Measurements from ENCODE around the gene C1orf21.

Gene C1orf21

DNA sequence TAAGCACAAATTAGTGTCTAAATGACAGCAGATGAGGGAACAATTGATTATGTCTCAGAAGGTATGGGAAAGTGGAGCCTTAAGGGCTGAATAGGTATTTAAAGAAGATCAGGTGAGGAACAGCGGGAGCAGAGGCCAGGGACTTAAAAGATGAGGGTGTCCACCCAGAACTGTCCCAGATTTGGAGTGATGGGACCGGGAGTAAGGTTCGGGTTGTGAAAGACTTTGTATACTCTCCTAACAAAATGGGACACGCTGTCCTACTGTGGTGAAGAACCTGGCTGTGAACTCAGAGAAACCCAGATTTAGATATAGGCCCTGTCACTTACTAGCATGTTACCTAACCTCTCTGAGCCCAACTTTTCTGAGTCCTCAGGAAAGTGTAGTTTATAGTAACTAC lies 140.6 kb downstream of the C1orf21 start:
- DNase-seq, result no peak

GRCh38 chr1:184530226-184530625 lies 143.4 kb downstream of the C1orf21 start:
- DNase-seq, result no peak

DNA sequence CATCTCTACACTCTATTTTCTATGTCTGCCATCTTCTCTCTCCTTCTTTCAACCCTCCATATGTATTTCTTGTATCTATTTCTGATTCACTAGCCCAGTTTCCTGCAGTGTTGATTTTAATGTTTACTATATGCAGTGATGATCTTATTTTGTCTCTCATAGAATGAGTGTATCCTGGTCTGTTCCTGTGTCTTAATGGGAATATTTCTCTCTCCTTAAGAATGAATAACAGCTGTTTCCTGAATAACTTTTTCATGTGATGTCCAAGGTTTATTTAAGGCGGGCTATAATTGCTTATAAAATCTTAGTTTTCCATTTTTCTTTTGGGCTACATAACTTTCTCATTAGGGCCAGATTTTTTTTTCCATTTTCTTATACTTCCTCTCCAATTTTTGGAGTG lies 144.5 kb downstream of the C1orf21 start:
- DNase-seq, result no peak

GRCh38 chr1:184532199-184532598 lies 145.4 kb downstream of the C1orf21 start:
- DNase-seq, result no peak

- DNase-seq, result no peak
These were observed 146.2 kb downstream of the C1orf21 start for GRCh38 chr1:184533049-184533448.

GRCh38 chr1:184533915-184534314 lies 147.1 kb downstream of the C1orf21 start:
- DNase-seq, result no peak

GRCh38 chr1:184534690-184535089 lies 147.9 kb downstream of the C1orf21 start:
- DNase-seq, result no peak

GRCh38 chr1:184535191-184535970 lies 148.6 kb downstream of the C1orf21 start:
- no peak for DNase-seq

- DNase-seq, result no peak
These were observed 149.6 kb downstream of the C1orf21 start for GRCh38 chr1:184536246-184536985.

DNA sequence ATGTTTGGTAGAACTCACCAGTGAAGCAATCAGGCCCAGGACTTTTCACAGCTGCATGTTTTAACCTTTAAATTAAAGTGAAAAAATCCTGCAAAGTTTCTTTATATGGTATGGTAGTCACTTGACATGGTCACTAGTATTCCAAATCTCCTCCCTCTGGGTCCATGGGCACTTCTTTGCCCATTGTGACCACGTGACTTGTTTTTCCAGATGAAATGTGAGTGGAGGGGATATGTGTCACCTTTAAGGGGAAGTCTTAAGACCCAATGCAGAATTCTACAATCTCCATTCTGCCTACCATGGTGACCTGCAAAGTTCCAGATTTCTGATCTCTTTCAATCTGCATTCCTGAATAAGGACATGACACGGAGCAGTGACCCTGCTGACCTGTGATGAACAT lies 152.8 kb downstream of the C1orf21 start:
- no peak for DNase-seq

DNA sequence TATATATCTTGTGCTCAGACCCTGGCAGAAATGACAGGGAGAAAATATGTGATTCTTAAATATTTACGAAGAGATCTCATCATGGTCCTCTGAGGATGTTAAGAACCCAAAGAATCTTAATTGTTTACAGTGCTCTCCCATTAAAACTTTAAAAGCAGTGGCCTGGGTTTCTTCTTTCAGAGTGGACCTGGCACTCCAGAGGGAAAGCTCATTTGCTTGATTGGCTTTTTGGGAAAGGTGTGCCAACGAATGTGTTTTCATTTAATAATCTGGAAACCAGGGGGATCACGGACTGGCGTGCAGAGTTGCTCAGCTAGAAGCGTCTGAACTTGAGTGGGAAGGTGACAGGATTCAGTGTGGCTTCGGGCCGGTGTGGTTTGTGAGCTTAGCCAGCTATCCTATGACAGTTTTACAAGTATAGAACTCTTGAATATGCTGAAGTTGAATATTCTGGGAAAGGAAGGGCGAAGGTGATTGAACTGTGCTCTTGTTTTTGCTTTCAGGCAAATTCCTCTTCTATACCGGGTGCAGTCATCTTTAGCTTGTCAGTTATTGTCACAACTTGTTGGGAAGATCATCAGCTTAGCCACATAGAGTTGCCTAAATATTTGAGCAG lies 154.8 kb downstream of the C1orf21 start:
- no peak for DNase-seq

- no peak for DNase-seq
These were observed 155.5 kb downstream of the C1orf21 start for GRCh38 chr1:184542291-184542690.

DNA sequence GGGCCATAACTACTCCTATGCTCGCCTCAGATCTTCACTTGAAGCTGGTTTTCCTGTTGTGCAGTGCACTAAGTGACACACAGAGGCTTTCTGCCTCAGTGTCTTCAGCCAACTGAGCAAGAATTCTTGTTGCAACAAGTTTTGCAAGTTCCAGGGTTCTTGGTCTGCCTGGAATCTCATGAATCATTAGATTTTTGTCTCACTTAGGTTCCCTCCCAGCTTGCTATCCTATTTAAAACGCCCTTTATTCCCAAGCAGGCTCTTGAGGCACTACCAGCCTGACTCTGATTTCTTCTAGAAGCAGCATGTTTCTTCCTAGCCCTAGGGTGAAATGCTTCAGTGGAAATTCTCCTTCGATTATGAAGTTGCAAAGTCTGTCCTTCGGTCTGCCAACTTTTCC lies 158.8 kb downstream of the C1orf21 start:
- no peak for DNase-seq

DNA sequence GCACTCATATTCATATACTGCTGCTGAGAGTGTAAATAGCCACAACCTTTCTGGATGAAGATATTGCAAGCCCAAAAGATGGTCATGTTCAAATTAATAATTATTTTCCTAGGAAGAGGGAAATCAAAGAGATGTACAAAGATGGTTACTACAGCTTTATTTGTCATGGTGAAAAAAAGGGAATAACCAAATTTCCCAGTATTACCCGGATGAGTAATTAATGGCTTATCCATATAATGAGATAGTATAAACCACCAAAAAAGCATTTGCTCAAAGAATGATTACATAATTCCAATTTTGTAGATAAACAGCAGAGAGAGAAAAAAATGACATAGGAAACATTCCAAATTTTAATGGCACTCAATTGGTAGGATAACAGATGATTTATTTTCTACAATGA lies 165.6 kb downstream of the C1orf21 start:
- DNase-seq, result no peak

GRCh38 chr1:184553845-184554244 lies 167.0 kb downstream of the C1orf21 start:
- DNase-seq, result no peak

DNA sequence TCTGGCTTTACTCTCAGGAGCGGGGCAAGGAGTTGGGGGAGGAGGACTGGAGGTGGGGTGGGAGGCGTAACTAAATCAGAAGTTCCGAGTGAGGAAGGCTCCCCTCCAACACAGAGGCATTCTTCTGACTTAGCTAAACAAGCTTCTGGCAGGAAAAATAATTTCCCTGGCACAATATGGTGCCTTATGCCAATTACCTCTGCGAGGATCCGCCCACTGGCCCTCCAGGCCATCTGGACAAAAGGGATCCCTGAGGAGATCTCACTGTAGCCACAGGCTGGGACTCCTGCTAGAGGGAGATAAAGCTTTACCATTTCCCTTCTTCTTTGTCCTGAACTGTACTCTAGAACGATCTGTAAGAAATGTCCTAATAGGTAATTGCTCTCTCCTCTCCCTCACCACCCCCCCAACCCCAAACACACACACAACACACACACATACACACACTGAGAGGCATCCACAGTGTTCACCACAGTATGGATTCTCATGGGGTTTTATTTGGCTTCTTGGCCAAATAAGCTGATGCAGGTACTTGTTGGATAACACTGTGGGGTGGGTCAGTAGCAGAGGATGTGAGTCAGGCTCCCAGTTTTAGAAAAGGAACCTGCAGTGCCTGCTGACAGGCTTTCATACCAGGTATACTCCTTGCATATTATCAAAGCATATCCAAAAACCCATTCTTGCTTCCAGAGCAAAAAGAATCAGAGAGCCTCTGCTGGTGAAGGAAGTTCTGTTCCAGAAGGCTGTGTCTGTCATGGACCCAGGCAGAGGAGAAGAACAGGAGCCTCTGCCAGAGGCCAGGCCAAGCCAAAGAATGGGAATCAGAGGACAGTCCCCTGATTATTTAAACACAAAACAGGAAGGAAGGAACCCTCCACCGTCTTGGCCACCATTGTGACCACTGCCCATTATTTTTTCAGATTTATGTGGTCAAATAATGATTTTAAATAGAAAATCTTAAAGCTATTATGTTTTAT lies 169.1 kb downstream of the C1orf21 start:
- DNase-seq, result no peak

DNA sequence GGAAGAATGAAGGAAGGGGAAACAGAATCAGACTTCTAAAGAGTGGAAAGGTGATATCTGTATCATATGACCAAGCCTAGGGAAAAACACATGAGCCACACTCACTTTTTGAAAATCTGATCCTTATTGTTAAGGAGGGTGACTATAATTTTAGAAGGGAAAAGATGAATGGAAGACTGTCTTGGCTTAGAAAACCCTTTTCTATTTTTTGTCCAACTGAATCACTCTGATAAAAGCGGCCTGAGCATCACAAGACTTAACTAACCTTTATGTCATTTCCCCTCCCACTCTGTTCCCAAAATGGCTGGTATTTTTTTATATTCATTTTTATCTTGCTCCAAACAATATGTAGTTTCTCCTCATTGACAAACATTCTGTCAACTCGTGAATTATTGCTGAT lies 169.8 kb downstream of the C1orf21 start:
- DNase-seq, result no peak

- no peak for DNase-seq
These were observed 170.9 kb downstream of the C1orf21 start for GRCh38 chr1:184557423-184558347.

DNA sequence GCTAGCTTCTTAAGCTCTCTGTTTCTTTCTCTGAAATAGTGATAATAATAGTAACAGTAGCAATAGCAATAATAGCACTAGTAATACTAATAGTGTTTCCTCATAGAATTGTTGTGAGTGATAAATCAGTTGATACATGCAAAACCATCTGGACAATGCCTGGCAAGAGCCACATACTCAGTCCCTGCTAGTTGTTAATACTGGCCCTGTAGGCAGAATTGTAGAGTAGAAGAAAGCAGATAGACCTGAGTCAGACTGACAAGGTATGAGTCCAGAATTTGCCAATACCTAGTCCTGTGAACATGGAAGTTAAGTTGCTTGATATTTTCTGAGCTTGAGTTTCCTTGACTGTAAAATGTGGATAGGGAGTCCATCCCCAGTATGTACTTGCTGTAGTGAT lies 171.9 kb downstream of the C1orf21 start:
- no peak for DNase-seq

DNA sequence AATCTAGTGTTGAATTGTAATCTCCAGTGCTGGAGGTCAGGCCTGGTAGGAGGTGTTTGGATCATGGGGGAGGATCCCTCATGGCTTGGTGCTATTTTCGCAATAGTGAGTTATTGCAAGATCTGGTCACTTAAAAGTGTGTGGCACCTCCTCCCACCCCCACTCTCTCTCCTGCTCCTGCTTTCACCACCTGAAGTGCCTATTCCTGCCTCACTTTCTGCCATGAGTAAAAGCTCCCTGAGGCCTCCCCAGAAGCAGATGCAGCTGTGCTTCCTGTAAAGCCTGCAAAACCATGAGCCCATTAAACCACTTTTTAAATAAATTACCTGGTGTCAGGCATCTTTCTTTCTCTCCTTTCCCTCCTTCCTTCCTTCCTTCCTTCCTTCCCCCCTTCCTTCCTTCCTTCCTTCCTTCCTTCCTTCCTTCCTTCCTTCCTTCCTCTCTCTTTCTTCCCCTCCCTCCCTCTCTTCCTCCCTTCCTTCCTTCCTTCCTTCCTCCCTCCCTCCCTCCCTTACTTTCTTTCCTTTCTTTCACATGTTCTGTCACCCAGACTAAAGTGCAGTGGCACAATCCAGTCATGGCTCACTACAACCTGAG lies 172.4 kb downstream of the C1orf21 start:
- no peak for DNase-seq

GRCh38 chr1:184562806-184563205 lies 176.0 kb downstream of the C1orf21 start:
- no peak for DNase-seq
